Activated CD8-positive, alpha-beta T cell treated with anti-CD3 and anti-CD28 coated beads for 36 hours (primary cell): ENCODE data around the gene ADGRL1. TPM values are rescaled to one million over a fixed set of nuclear protein-coding genes. Genes with fewer than 3 reads are reported as not detected.
"Not testable (repeated sequence)": the region's sequence is repeated elsewhere in the genome, so short reads cannot be mapped to it uniquely, and the experiment has no call there.

Experiments
- ATAC-seq: fragments of 200-7000 bp; cut with Tn5 transposase; one replicate; pipeline ENCODE4 v1.10.0; 2021; ENCODE audit warnings: mild to moderate bottlenecking, moderate library complexity
- CTCF ChIA-PET: fragments of 350-600 bp; sonication (Branson Sonifier 250); formaldehyde crosslinking; loops from one replicate; lab custom pipeline; 2021; ENCODE audit warnings: antibody characterized with exemption; lab: Charles Lee
- POLR2A ChIA-PET: fragments of 350-600 bp; sonication (Branson Sonifier 250); formaldehyde crosslinking; loops from one replicate; lab custom pipeline; 2021; ENCODE audit warnings: antibody characterized with exemption; lab: Charles Lee
- DNase-seq: peaks from one replicate; pipeline ENCODE4 v3.0.0-alpha.2; 2020
- H3K27ac Mint-ChIP-seq: one replicate; pipeline ENCODE4 v1.8.0; 2021; ENCODE audit warnings: mild to moderate bottlenecking, mixed read lengths
- H3K27me3 Mint-ChIP-seq: one replicate; pipeline ENCODE4 v1.8.0; 2021; ENCODE audit warnings: mixed read lengths
- H3K36me3 Mint-ChIP-seq: one replicate; pipeline ENCODE4 v1.8.0; 2021; ENCODE audit warnings: low read depth, mixed read lengths
- H3K4me1 Mint-ChIP-seq: one replicate; pipeline ENCODE4 v1.8.0; 2021; ENCODE audit warnings: low read depth, mixed read lengths
- H3K4me3 Mint-ChIP-seq: one replicate; pipeline ENCODE4 v1.8.0; 2021; ENCODE audit warnings: mild to moderate bottlenecking, moderate library complexity, mixed read lengths
- H3K9me3 Mint-ChIP-seq: one replicate; pipeline ENCODE4 v1.8.0; 2021; ENCODE audit warnings: mixed read lengths
- intact Hi-C: fragments of 100-400 bp; cut with micrococcal nuclease; formaldehyde crosslinking; loops from one replicate; pipeline ENCODE4 v1.10.0; 2022
- total RNA-seq, 2 experiments: library from RNA; stranded (reverse); gene quantifications; one replicate each; pipeline ENCODE4 v1.2.3, GENCODE V29; 2021
- TF ChIP-seq, protein P1 (sequence below): fragments of 200-600 bp; IDR thresholded peaks from one replicate; pipeline ENCODE4 v1.8.0; 2022; ENCODE audit warnings: antibody characterized with exemption, mild to moderate bottlenecking

ADGRL1 gene
- total RNA-seq, 2 experiments from 2014 or later = 11.8 to 14.5 TPM

DNA sequence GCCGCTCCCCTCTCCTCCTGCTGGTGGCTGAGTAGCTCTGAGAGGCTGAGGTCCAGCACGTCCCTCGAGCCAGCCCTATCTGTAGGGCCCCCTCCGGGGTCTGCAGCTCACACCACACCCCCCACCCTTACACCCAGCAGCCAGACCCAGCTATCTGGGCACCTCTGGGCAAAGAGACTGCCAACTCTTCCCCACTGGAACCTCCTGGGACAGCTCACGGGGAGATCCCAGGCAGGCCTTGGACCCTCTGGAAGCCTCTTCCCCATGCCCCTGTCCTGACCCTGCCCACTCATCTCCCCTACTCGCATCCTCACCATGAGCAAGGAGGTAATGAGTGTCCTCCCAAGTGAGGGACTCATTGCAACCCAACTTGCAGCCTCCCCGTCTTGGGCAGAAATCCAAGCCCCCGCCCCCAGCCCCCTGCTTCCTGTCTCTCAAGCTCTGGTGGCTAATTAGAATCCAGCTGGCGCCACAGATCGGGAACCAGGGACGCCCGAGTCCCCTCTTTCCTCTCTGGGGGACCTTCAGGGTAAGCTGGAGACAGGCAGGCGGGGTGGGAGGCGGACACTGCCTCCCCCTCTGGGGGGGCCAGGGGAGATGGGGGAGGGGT, 22.1 kb downstream of the ADGRL1 start:
- intact Hi-C loops = no loop called here
- Mint-ChIP-seq H3K4me3 (no peak overlapping the region), H3K27ac (no peak overlapping the region), H3K9me3 (no peaks in the 10 kb centered on the region), H3K4me1 (no peaks in the 10 kb centered on the region), H3K27me3 (no peaks in the 10 kb centered on the region), H3K36me3 (no peaks in the 10 kb centered on the region)
- no peak for ATAC-seq
- ChIA-PET CTCF (interaction anchor here (1.4 to 1.5 kb wide), 2 partner anchors 164 to 296 kb away, joined by 5 to 7 read pairs; no protein-coding TSS in a partner anchor), POLR2A (interaction anchor here (0.8 kb wide), 1 partner anchor 34 kb away, joined by 3 read pairs; no protein-coding TSS in a partner anchor)
- no peak for DNase-seq
- TF ChIP-seq, protein P1, sequence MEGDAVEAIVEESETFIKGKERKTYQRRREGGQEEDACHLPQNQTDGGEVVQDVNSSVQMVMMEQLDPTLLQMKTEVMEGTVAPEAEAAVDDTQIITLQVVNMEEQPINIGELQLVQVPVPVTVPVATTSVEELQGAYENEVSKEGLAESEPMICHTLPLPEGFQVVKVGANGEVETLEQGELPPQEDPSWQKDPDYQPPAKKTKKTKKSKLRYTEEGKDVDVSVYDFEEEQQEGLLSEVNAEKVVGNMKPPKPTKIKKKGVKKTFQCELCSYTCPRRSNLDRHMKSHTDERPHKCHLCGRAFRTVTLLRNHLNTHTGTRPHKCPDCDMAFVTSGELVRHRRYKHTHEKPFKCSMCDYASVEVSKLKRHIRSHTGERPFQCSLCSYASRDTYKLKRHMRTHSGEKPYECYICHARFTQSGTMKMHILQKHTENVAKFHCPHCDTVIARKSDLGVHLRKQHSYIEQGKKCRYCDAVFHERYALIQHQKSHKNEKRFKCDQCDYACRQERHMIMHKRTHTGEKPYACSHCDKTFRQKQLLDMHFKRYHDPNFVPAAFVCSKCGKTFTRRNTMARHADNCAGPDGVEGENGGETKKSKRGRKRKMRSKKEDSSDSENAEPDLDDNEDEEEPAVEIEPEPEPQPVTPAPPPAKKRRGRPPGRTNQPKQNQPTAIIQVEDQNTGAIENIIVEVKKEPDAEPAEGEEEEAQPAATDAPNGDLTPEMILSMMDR = no peak

DNA sequence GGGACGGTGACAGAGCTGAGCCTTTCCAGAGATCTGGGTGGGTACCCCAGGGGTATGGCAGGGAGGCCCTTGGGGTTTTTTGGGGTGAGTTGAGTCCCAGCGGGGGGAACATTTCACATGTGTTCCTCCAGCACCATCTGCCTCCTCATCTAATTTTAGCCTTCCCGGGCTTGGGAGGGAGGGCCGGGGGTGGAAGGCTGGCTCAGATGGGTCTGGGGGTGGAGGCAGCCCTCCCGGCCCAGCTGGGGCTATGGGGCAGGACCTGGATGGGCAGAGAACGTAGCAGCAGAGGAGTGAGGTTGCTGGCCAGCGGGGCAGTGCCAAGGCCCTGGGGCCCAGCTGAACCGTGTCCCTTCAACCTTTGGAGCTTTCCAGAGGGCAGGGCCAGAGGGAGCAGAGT, 23.5 kb downstream of the ADGRL1 start:
- POLR2A ChIA-PET = no interaction called here
- CTCF ChIA-PET = no interaction called here
- Mint-ChIP-seq H3K36me3 (no peaks in the 10 kb centered on the region), H3K9me3 (no peaks in the 10 kb centered on the region), H3K27ac (no peak overlapping the region), H3K4me3 (no peak overlapping the region), H3K27me3 (no peaks in the 10 kb centered on the region), H3K4me1 (no peaks in the 10 kb centered on the region)
- intact Hi-C loops = no loop called here
- ATAC-seq (no peak), DNase-seq (no peak)
- TF ChIP-seq, protein P1 = no peak

GRCh38 chr19:14181906-14182305, 24.1 kb downstream of the ADGRL1 start:
- no peaks in the 10 kb centered on the region for H3K9me3 Mint-ChIP-seq
- CTCF ChIA-PET = no interaction called here

GRCh38 chr19:14181199-14181598, 24.8 kb downstream of the ADGRL1 start:
- CTCF ChIA-PET, H3K27ac Mint-ChIP-seq, H3K27me3 Mint-ChIP-seq, ATAC-seq, DNase-seq, POLR2A ChIA-PET, intact Hi-C loops, H3K4me1 Mint-ChIP-seq, H3K36me3 Mint-ChIP-seq, H3K4me3 Mint-ChIP-seq, H3K9me3 Mint-ChIP-seq: not testable (repeated sequence)

More at GRCh38 chr19:14181906-14182305, 24.1 kb downstream of the ADGRL1 start:
- Mint-ChIP-seq H3K4me3 (no peak overlapping the region), H3K4me1 (no peaks in the 10 kb centered on the region), H3K27me3 (no peaks in the 10 kb centered on the region), H3K36me3 (peaks cover 4% of the 10 kb centered on the region), H3K27ac (no peak overlapping the region)
- DNase-seq (no peak), ATAC-seq (no peak)
- intact Hi-C loops = no loop called here
- POLR2A ChIA-PET = no interaction called here
- TF ChIP-seq, protein P1 = no peak

DNA sequence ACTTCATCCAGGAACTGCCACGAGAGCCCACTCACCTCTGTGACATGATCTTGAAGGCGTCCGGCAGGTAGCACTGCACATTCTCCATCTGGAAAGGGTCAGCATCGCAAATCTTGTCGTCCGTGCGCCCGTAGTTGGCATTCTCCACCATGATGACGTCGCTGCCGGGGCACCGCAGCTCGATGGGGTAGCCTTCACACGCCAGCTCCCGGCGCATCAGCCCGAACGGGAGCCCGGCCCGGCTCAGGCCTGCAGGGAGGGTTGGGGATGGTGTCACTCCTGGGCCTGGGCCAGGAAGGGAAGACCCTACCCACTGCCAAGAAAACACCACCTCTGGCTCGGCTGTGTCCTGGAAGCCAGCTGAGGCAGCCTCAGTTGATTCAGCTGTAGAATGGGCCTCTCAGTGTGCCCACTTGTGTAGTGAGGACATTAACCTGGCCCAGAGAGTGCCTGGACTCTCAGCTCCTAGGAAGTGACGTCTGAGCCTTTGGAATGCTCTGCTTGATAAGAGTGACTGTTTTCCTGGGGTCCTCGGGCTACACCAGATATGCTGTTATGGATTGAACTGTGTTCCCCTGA, 28.4 kb downstream of the ADGRL1 start:
- Mint-ChIP-seq H3K27ac (no peak overlapping the region), H3K9me3 (no peaks in the 10 kb centered on the region), H3K4me3 (no peak overlapping the region), H3K4me1 (peaks cover 5% of the 10 kb centered on the region), H3K36me3 (peaks cover 9% of the 10 kb centered on the region), H3K27me3 (no peaks in the 10 kb centered on the region)
- DNase-seq (no peak), ATAC-seq (no peak)
- POLR2A ChIA-PET = interaction anchor here (0.8 kb wide), 1 partner anchor 9 kb away, joined by 3 read pairs; no protein-coding TSS in a partner anchor
- intact Hi-C loops = no loop called here
- CTCF ChIA-PET = no interaction called here
- TF ChIP-seq, protein P1 = no peak
